HG03378 (cell line): Measurements from ENCODE around the gene APOL2.

Experiments
- ATAC-seq: cut with Tn5 transposase; IDR thresholded peaks from one replicate; pipeline ENCODE4 v1.9.1; 2021; ENCODE audit warnings: mild to moderate bottlenecking, moderate library complexity; ENCODE audit not compliant: unreplicated experiment

APOL2 gene

GRCh38 chr22:36180928-36181327 is 58.4 kb downstream of the APOL2 start:
- no peak for ATAC-seq

GRCh38 chr22:36180038-36180880 is 59.1 kb downstream of the APOL2 start:
- no peak for ATAC-seq

- ATAC-seq = no peak
Measured at GRCh38 chr22:36177160-36177559, 62.2 kb downstream of the APOL2 start.
